ENCODE results near the gene PDGFC. TPM values are rescaled to one million over a fixed set of nuclear protein-coding genes. Genes with fewer than 3 reads are reported as not detected.

Gene PDGFC
- total RNA-seq, 2 experiments from 2014 or later: not detected

DNA sequence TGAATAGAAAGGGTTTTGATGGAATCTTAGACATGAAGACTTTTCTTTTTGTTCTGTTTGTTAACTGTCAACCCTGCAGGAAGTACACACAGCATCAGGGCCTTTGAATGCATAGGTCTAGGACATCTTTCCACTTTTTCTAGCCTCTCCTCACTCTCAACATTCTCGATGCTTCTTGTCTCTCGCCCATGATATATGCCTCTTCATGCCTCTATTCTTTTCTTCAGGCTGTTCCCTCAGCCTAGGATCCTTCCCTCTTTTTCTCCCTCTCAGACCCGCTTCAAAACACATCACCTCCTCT lies 9.6 kb downstream of the PDGFC start:
- ChIA-PET POLR2A (no interaction called here), CTCF (ENCODE audit: unreplicated experiment) (no interaction called here)
- no peak overlapping the region for H3K4me2 ChIP-seq (ENCODE audit: low read length)
- no peaks in the 10 kb centered on the region for H3K9me3 ChIP-seq (ENCODE audit: low read length)
- H4K20me1 ChIP-seq (ENCODE audit: insufficient read depth, low read length): no peaks in the 10 kb centered on the region
- H3K4me1 ChIP-seq (ENCODE audit: insufficient read depth, low read length, poor library complexity, severe bottlenecking): no peaks in the 10 kb centered on the region
- no peaks in the 10 kb centered on the region for H3K36me3 ChIP-seq (ENCODE audit: insufficient read depth, low read length)
- H2AFZ ChIP-seq (ENCODE audit: low read length): no peak overlapping the region
- no peak for TF ChIP-seq EZH2phosphoT487 (IDR thresholded peaks at IDR 0.05; ENCODE audit: borderline replicate concordance, low read depth, low read length)
- TF ChIP-seq, protein P1, sequence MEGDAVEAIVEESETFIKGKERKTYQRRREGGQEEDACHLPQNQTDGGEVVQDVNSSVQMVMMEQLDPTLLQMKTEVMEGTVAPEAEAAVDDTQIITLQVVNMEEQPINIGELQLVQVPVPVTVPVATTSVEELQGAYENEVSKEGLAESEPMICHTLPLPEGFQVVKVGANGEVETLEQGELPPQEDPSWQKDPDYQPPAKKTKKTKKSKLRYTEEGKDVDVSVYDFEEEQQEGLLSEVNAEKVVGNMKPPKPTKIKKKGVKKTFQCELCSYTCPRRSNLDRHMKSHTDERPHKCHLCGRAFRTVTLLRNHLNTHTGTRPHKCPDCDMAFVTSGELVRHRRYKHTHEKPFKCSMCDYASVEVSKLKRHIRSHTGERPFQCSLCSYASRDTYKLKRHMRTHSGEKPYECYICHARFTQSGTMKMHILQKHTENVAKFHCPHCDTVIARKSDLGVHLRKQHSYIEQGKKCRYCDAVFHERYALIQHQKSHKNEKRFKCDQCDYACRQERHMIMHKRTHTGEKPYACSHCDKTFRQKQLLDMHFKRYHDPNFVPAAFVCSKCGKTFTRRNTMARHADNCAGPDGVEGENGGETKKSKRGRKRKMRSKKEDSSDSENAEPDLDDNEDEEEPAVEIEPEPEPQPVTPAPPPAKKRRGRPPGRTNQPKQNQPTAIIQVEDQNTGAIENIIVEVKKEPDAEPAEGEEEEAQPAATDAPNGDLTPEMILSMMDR (conservative IDR thresholded peaks at IDR 0.05; ENCODE audit: low read length): no peak
- no peak overlapping the region for H3K4me3 ChIP-seq (ENCODE audit: low read depth, low read length, poor library complexity, severe bottlenecking)
- H3K9me2 ChIP-seq (ENCODE audit: insufficient read depth, low read length): no peaks in the 10 kb centered on the region
- no TSS peak for BruUV-seq (replicated peaks)
- intact Hi-C loops (cut with micrococcal nuclease; ENCODE audit: unreplicated experiment): no loop called here
- no peak overlapping the region for H3K27ac ChIP-seq (ENCODE audit: low read depth, low read length, poor library complexity, severe bottlenecking)
- H3K79me2 ChIP-seq (ENCODE audit: insufficient read depth, low read depth, low read length): no peaks in the 10 kb centered on the region
- no peak for DNase-seq (ENCODE audit: low spot score)

DNA sequence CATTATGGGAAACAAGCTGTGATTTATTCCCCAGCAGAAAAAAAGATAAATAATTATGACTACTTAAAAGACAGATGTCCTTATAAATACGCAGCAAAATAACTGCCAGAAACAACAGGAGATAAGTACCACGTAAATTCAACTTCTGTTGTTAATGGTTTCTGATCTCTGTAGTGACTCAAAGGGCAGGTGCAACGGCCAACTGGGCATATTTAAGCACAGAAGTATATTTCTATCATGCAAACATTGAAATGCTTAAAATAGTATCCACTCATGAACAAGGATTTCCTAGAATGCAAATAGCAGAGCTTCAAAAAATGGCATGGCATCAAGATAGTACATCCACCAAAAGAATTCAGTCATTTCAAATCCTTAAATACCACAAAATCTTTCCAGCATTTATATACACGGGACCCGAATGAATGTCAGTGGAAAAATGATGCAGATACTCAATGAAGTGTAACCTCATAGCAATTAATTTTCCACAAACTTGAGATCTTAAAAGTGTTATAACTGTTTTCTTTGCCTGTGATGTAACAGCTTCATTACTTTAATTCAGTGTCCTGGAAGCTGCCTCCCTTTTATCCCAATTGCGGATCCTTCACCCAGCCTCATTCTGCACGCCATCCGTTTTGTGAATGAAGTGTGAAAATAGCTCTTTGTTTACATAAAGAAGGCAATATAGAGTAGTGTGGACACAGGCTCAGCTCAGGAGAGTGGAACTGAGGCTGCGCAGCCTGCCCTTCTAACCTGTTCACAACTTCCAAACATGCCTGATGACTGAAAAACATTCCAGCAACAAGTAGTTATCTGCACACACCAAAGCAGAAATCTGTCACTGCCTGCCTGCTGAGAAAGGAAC lies 10.2 kb downstream of the PDGFC start:
- ChIA-PET CTCF (ENCODE audit: unreplicated experiment) (no interaction called here), POLR2A (interaction anchor here (0.7 kb wide), 1 partner anchor 64 kb away, joined by 4 read pairs; no protein-coding TSS in a partner anchor)
- Histone ChIP-seq H3K79me2 (ENCODE audit: insufficient read depth, low read depth, low read length) (no peaks in the 10 kb centered on the region), H3K9me2 (ENCODE audit: insufficient read depth, low read length) (no peaks in the 10 kb centered on the region), H3K9me3 (ENCODE audit: low read length) (no peaks in the 10 kb centered on the region), H3K27ac (ENCODE audit: low read depth, low read length, poor library complexity, severe bottlenecking) (no peak overlapping the region), H2AFZ (ENCODE audit: low read length) (no peak overlapping the region), H3K4me2 (ENCODE audit: low read length) (no peak overlapping the region), H3K4me1 (ENCODE audit: insufficient read depth, low read length, poor library complexity, severe bottlenecking) (no peaks in the 10 kb centered on the region), H4K20me1 (ENCODE audit: insufficient read depth, low read length) (no peaks in the 10 kb centered on the region), H3K36me3 (ENCODE audit: insufficient read depth, low read length) (no peaks in the 10 kb centered on the region), H3K4me3 (ENCODE audit: low read depth, low read length, poor library complexity, severe bottlenecking) (no peak overlapping the region)
- TF ChIP-seq, protein P1 (conservative IDR thresholded peaks at IDR 0.05; ENCODE audit: low read length): no peak
- TF ChIP-seq EZH2phosphoT487 (IDR thresholded peaks at IDR 0.05; ENCODE audit: borderline replicate concordance, low read depth, low read length): no peak
- no peak for DNase-seq (ENCODE audit: low spot score)
- no TSS peak for BruUV-seq (replicated peaks)
- intact Hi-C loops (cut with micrococcal nuclease; ENCODE audit: unreplicated experiment): no loop called here

DNA sequence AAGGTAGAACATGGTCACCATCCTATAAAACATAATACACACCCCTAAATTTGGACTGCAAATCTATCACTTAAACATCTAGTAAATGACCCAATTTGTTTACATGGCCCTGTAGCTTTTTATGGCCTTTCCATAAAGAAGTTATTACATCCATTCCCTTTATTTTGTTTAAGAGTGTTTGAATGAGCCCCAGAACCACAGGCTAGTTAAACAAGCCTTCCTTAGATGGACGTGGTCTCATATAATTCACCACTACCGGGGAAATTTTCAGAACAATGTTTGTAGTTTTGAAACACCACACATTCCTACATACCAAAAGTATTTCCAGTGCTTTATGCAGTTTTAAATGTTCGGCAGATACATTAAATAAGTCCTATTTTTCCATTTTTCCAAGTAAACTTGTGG lies 12.3 kb downstream of the PDGFC start:
- Histone ChIP-seq H2AFZ (ENCODE audit: low read length) (no peak overlapping the region), H3K79me2 (ENCODE audit: insufficient read depth, low read depth, low read length) (no peaks in the 10 kb centered on the region), H3K36me3 (ENCODE audit: insufficient read depth, low read length) (no peaks in the 10 kb centered on the region), H3K4me1 (ENCODE audit: insufficient read depth, low read length, poor library complexity, severe bottlenecking) (no peaks in the 10 kb centered on the region), H3K9me3 (ENCODE audit: low read length) (no peaks in the 10 kb centered on the region), H3K4me3 (ENCODE audit: low read depth, low read length, poor library complexity, severe bottlenecking) (no peak overlapping the region), H3K9me2 (ENCODE audit: insufficient read depth, low read length) (no peaks in the 10 kb centered on the region), H3K4me2 (ENCODE audit: low read length) (no peak overlapping the region), H3K27ac (ENCODE audit: low read depth, low read length, poor library complexity, severe bottlenecking) (no peak overlapping the region), H4K20me1 (ENCODE audit: insufficient read depth, low read length) (no peaks in the 10 kb centered on the region)
- ChIA-PET CTCF (ENCODE audit: unreplicated experiment) (no interaction called here), POLR2A (no interaction called here)
- intact Hi-C loops (cut with micrococcal nuclease; ENCODE audit: unreplicated experiment): no loop called here
- no peak for DNase-seq (ENCODE audit: low spot score)
- TF ChIP-seq EZH2phosphoT487 (IDR thresholded peaks at IDR 0.05; ENCODE audit: borderline replicate concordance, low read depth, low read length): no peak
- TF ChIP-seq, protein P1 (conservative IDR thresholded peaks at IDR 0.05; ENCODE audit: low read length): no peak
- no TSS peak for BruUV-seq (replicated peaks)

Measured in OCI-LY7 (cell line).